SK-N-SH (cell line): Measurements from ENCODE around the gene PTPN13. TPM values are rescaled to one million over a fixed set of nuclear protein-coding genes. Genes with fewer than 3 reads are reported as not detected.

Experiments
- CTCF ChIA-PET: fragments of 300-600, 350-600 bp; formaldehyde crosslinking; extraction: SDS; loops from one replicate; lab custom pipeline; 2021; lab: Yijun Ruan, JAX
- POLR2A ChIA-PET: fragments of 350-600 bp; sonication (Branson Sonifier 250); formaldehyde crosslinking; extraction: SDS; loops from one replicate; lab custom pipeline; 2020; ENCODE audit warnings: antibody characterized with exemption, inconsistent platforms; lab: Yijun Ruan, JAX
- DNase-seq: peaks from one replicate; pipeline ENCODE4 v3.0.0; 2012
- H2AFZ ChIP-seq: fragments of 200-600 bp; sonication (generic); 2 replicates; pipeline ENCODE4 v1.8.1; 2016; ENCODE audit warnings: antibody characterized with exemption, mild to moderate bottlenecking, low read depth
- H3F3A ChIP-seq: fragments of 200-600 bp; sonication (generic); replicated peaks from 2 replicates; pipeline ENCODE3; 2016; ENCODE audit warnings: antibody characterized with exemption, mild to moderate bottlenecking; ENCODE audit not compliant: insufficient read depth
- H3K27ac ChIP-seq, 2 experiments: fragments of 200-500 bp in 1 of 2; fragments of 200-600 bp in 1 of 2; sonication (Bioruptor generic) in 1 of 2; sonication (generic), shearing (Covaris generic) in 1 of 2; 2 replicates each; pipeline versions ENCODE4 v1.5.1 to v1.6.1; 2014 to 2016; ENCODE audit warnings: low read depth in 2 of 2, inconsistent platforms in 1 of 2, low read length in 1 of 2, mild to moderate bottlenecking in 1 of 2, mixed read lengths in 1 of 2
- H3K27me3 ChIP-seq: fragments of 200-600 bp; sonication (generic), shearing (Covaris generic); 2 replicates; pipeline ENCODE4 v1.6.1; 2016; ENCODE audit warnings: mixed run types; ENCODE audit not compliant: insufficient read depth
- H3K36me3 ChIP-seq, 2 experiments: fragments of 200-500 bp in 1 of 2; fragments of 200-600 bp in 1 of 2; sonication (Bioruptor generic) in 1 of 2; sonication (generic) in 1 of 2; replicated peaks in 1 of 2; 2 replicates each; pipeline versions ENCODE3 to v1.5.1; 2014 to 2016; ENCODE audit warnings: low read length in 1 of 2, mild to moderate bottlenecking in 1 of 2; ENCODE audit not compliant: insufficient read depth in 2 of 2, control insufficient read depth in 1 of 2
- H3K4me1 ChIP-seq, 2 experiments: fragments of 200-500 bp in 1 of 2; fragments of 200-600 bp in 1 of 2; sonication (Bioruptor generic) in 1 of 2; sonication (generic), shearing (Covaris generic) in 1 of 2; 2 replicates each; pipeline versions ENCODE4 v1.5.1 to v1.6.1; 2014 to 2016; ENCODE audit warnings: low read depth in 1 of 2, low read length in 1 of 2, mixed run types in 1 of 2; ENCODE audit not compliant: insufficient read depth in 2 of 2, control insufficient read depth in 1 of 2
- H3K4me2 ChIP-seq: fragments of 200-600 bp; sonication (generic), shearing (Covaris generic); 2 replicates; pipeline ENCODE4 v1.6.1; 2017; ENCODE audit warnings: mixed run types
- H3K4me3 ChIP-seq, 2 experiments: fragments of 200-500 bp in 1 of 2; fragments of 200-600 bp in 1 of 2; sonication (Bioruptor generic) in 1 of 2; sonication (generic), shearing (Covaris generic) in 1 of 2; 2 replicates each; pipeline versions ENCODE4 v1.5.1 to v1.8.1; 2014 to 2016; ENCODE audit warnings: low read depth in 2 of 2, inconsistent platforms in 1 of 2, low read length in 1 of 2, mild to moderate bottlenecking in 1 of 2, mixed read lengths in 1 of 2, moderate library complexity in 1 of 2
- H3K79me2 ChIP-seq: fragments of 200-600 bp; sonication (generic); 2 replicates; pipeline ENCODE4 v1.8.1; 2017; ENCODE audit warnings: mild to moderate bottlenecking; ENCODE audit not compliant: insufficient read depth
- H3K9ac ChIP-seq: fragments of 200-600 bp; sonication (generic); 2 replicates; pipeline ENCODE4 v1.6.1; 2017; ENCODE audit warnings: mixed run types
- H3K9me2 ChIP-seq: fragments of 200-600 bp; sonication (generic); 2 replicates; pipeline ENCODE4 v1.6.1; 2017; ENCODE audit warnings: mixed run types
- H3K9me3 ChIP-seq: fragments of 200-600 bp; sonication (generic); 2 replicates; pipeline ENCODE4 v1.6.1; 2017; ENCODE audit warnings: mixed run types, mild to moderate bottlenecking, moderate library complexity
- H4K20me1 ChIP-seq: fragments of 200-600 bp; sonication (generic); 2 replicates; pipeline ENCODE4 v1.6.1; 2017; ENCODE audit warnings: mild to moderate bottlenecking, mixed run types; ENCODE audit not compliant: insufficient read depth
- CHD2 ChIP-seq: fragments of 150-350 bp; IDR thresholded peaks from 2 replicates; pipeline ENCODE4 v1.6.1; 2018; ENCODE audit warnings: low read length; ENCODE audit not compliant: partially characterized antibody
- ELF1 ChIP-seq: IDR thresholded peaks from 2 replicates; pipeline ENCODE4 v1.4.0; 2012
- EZH2phosphoT487 ChIP-seq: fragments of 200-600 bp; sonication (generic); IDR thresholded peaks from 2 replicates; pipeline ENCODE4 v1.6.1; 2017; ENCODE audit warnings: low read depth, mixed run types, mild to moderate bottlenecking, antibody characterized with exemption, moderate library complexity, borderline replicate concordance
- FOSL2 ChIP-seq: IDR thresholded peaks from 2 replicates; pipeline ENCODE4 v1.4.0; 2012; ENCODE audit warnings: low read depth, mild to moderate bottlenecking, moderate library complexity, borderline replicate concordance
- GATA2 ChIP-seq: sonication (generic); formaldehyde crosslinking; IDR thresholded peaks from 2 replicates; pipeline ENCODE4 v1.5.0; 2020; ENCODE audit warnings: mild to moderate bottlenecking, missing genetic modification reagents
- JUND ChIP-seq: IDR thresholded peaks from 2 replicates; pipeline ENCODE4 v1.4.0; 2012
- NRF1 ChIP-seq: IDR thresholded peaks from 2 replicates; pipeline ENCODE4 v1.6.1; 2012; ENCODE audit warnings: low read depth, mild to moderate bottlenecking, low read length
- RAD21 ChIP-seq: IDR thresholded peaks from 2 replicates; pipeline ENCODE4 v1.6.1; 2012; ENCODE audit warnings: mild to moderate bottlenecking, low read length
- RXRA ChIP-seq: IDR thresholded peaks from 2 replicates; pipeline ENCODE4 v1.4.0; 2012; ENCODE audit warnings: low read depth, mild to moderate bottlenecking, borderline replicate concordance
- SMC3 ChIP-seq: IDR thresholded peaks from 2 replicates; pipeline ENCODE4 v1.6.1; 2012; ENCODE audit warnings: low read depth, low read length, improper control_type of control experiment
- TEAD4 ChIP-seq: IDR thresholded peaks from 2 replicates; pipeline ENCODE4 v1.4.0; 2012; ENCODE audit warnings: mild to moderate bottlenecking, borderline replicate concordance; ENCODE audit not compliant: insufficient read depth
- YY1 ChIP-seq: IDR thresholded peaks from 2 replicates; pipeline ENCODE4 v1.4.0; 2012; ENCODE audit warnings: low read depth, mild to moderate bottlenecking
- WGBS: methylation state at CpG from one replicate; pipeline ENCODE4 v1.1.6; 2017; ENCODE audit warnings: low lambda C conversion rate; 5-methylcytosine and 5-hydroxymethylcytosine counted together
- polyA plus RNA-seq, 3 experiments: library from polyadenylated mRNA; depleted of rRNA; stranded (reverse); fragments of >200 nt; gene quantifications; 2 replicates each; pipeline ENCODE4 v1.2.3, GENCODE V29; 2012
- TF ChIP-seq, protein P1 (sequence below): IDR thresholded peaks from 2 replicates; pipeline ENCODE4 v1.4.0; 2012; ENCODE audit warnings: low read depth
- TF ChIP-seq, protein P2 (sequence below): IDR thresholded peaks from 2 replicates; pipeline ENCODE4 v1.4.0; 2012; ENCODE audit warnings: low read depth, borderline replicate concordance
- TF ChIP-seq, protein P3 (sequence below): IDR thresholded peaks from 2 replicates; pipeline ENCODE4 v1.6.1; 2012; ENCODE audit warnings: mild to moderate bottlenecking, low read depth, low read length, moderate library complexity

PTPN13 gene
- polyA plus RNA-seq, 1 of the 3 experiments (the other 2 are of a cell fraction), result 5.5 TPM

DNA sequence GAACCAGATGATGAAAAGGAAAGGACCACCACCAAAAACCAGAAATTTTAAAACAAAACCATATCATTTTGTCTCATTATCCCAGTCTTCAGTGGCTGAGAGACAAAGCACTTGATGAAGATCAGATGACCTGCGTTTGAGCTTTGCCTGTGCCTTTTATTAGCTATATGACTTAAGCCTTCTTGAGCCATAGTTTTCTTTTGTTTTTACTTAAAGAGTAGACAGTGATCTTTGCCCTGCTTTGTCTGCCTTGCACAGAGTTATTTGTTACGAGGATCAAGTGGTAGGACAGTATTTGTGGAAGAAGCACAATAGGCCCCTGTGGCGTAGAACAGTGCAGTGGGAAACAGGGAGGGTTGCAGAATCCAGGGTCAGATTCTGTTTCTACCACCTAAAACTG, 165.2 kb downstream of the PTPN13 start (continued):
- TF ChIP-seq TEAD4, result no peak

DNA sequence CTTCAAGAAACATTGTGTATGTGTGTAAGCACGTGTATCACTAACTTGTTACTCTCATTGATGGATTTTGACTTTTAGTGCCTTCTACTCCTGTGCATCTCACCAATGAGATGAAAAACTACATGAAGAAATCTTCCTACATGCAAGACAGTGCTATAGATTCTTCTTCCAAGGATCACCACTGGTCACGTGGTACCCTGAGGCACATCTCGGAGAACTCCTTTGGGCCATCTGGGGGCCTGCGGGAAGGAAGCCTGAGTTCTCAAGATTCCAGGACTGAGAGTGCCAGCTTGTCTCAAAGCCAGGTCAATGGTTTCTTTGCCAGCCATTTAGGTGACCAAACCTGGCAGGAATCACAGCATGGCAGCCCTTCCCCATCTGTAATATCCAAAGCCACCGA, 168.5 kb downstream of the PTPN13 start:
- Histone ChIP-seq H3K4me2 (no peak overlapping the region), H3K4me1 (no peaks in the 10 kb centered on the region), H3K79me2 (no peaks in the 10 kb centered on the region), H3K9me2 (no peaks in the 10 kb centered on the region; the same call in 1 of the 2 replicates)
- DNase-seq, result no peak
- 91% methylated on average over 5 of the region's 5 CpGs for WGBS
- TF ChIP-seq RAD21, result no peak
- TF ChIP-seq YY1, result no peak
- no peak for TF ChIP-seq GATA2 (CRISPR knock-in tag)
- no peak for TF ChIP-seq RXRA
- no peak for TF ChIP-seq NRF1
- no peak for TF ChIP-seq JUND
- TF ChIP-seq, protein P1, sequence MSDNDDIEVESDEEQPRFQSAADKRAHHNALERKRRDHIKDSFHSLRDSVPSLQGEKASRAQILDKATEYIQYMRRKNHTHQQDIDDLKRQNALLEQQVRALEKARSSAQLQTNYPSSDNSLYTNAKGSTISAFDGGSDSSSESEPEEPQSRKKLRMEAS, result no peak
- TF ChIP-seq, all 33 proteins: peak for 0
- ChIA-PET POLR2A (no interaction called here), CTCF (no interaction called here)
- Histone ChIP-seq H3K27me3 (no peaks in the 10 kb centered on the region), H3K4me3 (no peak overlapping the region), H4K20me1 (no peaks in the 10 kb centered on the region), H3K9me3 (no peaks in the 10 kb centered on the region), H3F3A (no peaks in the 10 kb centered on the region), H3K27ac (no peak overlapping the region), H3K36me3 (peaks cover 37 to 41% of the 10 kb centered on the region in 2 experiments), H3K9ac (no peak overlapping the region), H2AFZ (no peak overlapping the region)

DNA sequence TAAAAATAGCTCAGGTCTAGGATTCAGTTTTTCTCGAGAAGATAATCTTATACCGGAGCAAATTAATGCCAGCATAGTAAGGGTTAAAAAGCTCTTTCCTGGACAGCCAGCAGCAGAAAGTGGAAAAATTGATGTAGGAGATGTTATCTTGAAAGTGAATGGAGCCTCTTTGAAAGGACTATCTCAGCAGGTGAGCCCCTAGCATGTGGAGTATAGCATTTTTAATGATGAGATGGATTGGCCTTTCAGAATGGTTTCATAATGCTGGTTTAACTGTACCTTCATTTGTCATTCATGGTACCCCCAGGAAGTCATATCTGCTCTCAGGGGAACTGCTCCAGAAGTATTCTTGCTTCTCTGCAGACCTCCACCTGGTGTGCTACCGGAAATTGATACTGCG, 175.7 kb downstream of the PTPN13 start:
- ChIA-PET CTCF (interaction anchor here (0.8 kb wide), 1 partner anchor 19 kb away, joined by 3 read pairs; no protein-coding TSS in a partner anchor), POLR2A (no interaction called here)
- 99% methylated on average over 4 of the region's 4 CpGs for WGBS
- no peak overlapping the region for H3K4me3 ChIP-seq
- no peak for DNase-seq
- H4K20me1 ChIP-seq, result no peaks in the 10 kb centered on the region
- no peak overlapping the region for H3K4me2 ChIP-seq
- no peaks in the 10 kb centered on the region for H3F3A ChIP-seq
- no peaks in the 10 kb centered on the region for H3K4me1 ChIP-seq
- H3K79me2 ChIP-seq, result no peaks in the 10 kb centered on the region
- H3K27ac ChIP-seq, result no peak overlapping the region
- no peaks in the 10 kb centered on the region; the same call in 1 of the 2 replicates for H3K9me2 ChIP-seq
- H3K9me3 ChIP-seq, result no peaks in the 10 kb centered on the region
- H3K27me3 ChIP-seq, result no peaks in the 10 kb centered on the region
- no peak overlapping the region for H3K9ac ChIP-seq
- H3K36me3 ChIP-seq, result peaks cover 42 to 60% of the 10 kb centered on the region in 2 experiments
- no peak overlapping the region for H2AFZ ChIP-seq
- TF ChIP-seq, protein P2, sequence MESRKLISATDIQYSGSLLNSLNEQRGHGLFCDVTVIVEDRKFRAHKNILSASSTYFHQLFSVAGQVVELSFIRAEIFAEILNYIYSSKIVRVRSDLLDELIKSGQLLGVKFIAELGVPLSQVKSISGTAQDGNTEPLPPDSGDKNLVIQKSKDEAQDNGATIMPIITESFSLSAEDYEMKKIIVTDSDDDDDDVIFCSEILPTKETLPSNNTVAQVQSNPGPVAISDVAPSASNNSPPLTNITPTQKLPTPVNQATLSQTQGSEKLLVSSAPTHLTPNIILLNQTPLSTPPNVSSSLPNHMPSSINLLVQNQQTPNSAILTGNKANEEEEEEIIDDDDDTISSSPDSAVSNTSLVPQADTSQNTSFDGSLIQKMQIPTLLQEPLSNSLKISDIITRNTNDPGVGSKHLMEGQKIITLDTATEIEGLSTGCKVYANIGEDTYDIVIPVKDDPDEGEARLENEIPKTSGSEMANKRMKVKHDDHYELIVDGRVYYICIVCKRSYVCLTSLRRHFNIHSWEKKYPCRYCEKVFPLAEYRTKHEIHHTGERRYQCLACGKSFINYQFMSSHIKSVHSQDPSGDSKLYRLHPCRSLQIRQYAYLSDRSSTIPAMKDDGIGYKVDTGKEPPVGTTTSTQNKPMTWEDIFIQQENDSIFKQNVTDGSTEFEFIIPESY, result no peak
- no peak for TF ChIP-seq CHD2
- no peak for TF ChIP-seq TEAD4
- TF ChIP-seq EZH2phosphoT487, result no peak
- no peak for TF ChIP-seq RXRA
- TF ChIP-seq, protein P3, sequence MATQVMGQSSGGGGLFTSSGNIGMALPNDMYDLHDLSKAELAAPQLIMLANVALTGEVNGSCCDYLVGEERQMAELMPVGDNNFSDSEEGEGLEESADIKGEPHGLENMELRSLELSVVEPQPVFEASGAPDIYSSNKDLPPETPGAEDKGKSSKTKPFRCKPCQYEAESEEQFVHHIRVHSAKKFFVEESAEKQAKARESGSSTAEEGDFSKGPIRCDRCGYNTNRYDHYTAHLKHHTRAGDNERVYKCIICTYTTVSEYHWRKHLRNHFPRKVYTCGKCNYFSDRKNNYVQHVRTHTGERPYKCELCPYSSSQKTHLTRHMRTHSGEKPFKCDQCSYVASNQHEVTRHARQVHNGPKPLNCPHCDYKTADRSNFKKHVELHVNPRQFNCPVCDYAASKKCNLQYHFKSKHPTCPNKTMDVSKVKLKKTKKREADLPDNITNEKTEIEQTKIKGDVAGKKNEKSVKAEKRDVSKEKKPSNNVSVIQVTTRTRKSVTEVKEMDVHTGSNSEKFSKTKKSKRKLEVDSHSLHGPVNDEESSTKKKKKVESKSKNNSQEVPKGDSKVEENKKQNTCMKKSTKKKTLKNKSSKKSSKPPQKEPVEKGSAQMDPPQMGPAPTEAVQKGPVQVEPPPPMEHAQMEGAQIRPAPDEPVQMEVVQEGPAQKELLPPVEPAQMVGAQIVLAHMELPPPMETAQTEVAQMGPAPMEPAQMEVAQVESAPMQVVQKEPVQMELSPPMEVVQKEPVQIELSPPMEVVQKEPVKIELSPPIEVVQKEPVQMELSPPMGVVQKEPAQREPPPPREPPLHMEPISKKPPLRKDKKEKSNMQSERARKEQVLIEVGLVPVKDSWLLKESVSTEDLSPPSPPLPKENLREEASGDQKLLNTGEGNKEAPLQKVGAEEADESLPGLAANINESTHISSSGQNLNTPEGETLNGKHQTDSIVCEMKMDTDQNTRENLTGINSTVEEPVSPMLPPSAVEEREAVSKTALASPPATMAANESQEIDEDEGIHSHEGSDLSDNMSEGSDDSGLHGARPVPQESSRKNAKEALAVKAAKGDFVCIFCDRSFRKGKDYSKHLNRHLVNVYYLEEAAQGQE, result no peak
- TF ChIP-seq FOSL2, result no peak
- no peak for TF ChIP-seq SMC3
- TF ChIP-seq RAD21, result no peak
- no peak for TF ChIP-seq JUND
- no peak for TF ChIP-seq ELF1
